Natural killer cell (primary cell): ENCODE results near the gene ILKAP. TPM values are rescaled to one million over a fixed set of nuclear protein-coding genes. Genes with fewer than 3 reads are reported as not detected.

Experiments
- ATAC-seq, 3 donors: fragments of 150-1000 bp in 2 of 3; fragments of 200-7000 bp in 1 of 3; cut with Tn5 transposase; 1 replicate in 1 of 3; 2 replicates in 2 of 3; pipeline ENCODE4 v1.10.0; 2021; ENCODE audit warnings: mild to moderate bottlenecking in 2 of 3, moderate library complexity in 2 of 3
- DNase-seq, 2 donors: peaks; one replicate each; pipeline versions ENCODE4 v3.0.0 to v3.0.0-alpha.2; 2013 to 2021; ENCODE audit warnings: mixed read lengths in 1 of 2
- H3K27ac ChIP-seq: one replicate; pipeline ENCODE4 v1.5.1; 2013; ENCODE audit warnings: mild to moderate bottlenecking, low read length
- H3K27me3 ChIP-seq: one replicate; pipeline ENCODE4 v1.6.1; 2013; ENCODE audit warnings: low read length; ENCODE audit not compliant: control insufficient read depth, insufficient read depth
- H3K36me3 ChIP-seq: one replicate; pipeline ENCODE4 v1.6.1; 2013; ENCODE audit warnings: low read length; ENCODE audit not compliant: control insufficient read depth, insufficient read depth
- H3K4me1 ChIP-seq: one replicate; pipeline ENCODE4 v1.6.1; 2013; ENCODE audit warnings: low read length; ENCODE audit not compliant: control insufficient read depth, insufficient read depth
- H3K4me3 ChIP-seq: one replicate; pipeline ENCODE4 v1.5.1; 2013; ENCODE audit warnings: low read length
- H3K9me3 ChIP-seq: one replicate; pipeline ENCODE4 v1.6.1; 2013; ENCODE audit warnings: low read length; ENCODE audit not compliant: control insufficient read depth, insufficient read depth
- H3K27ac Mint-ChIP-seq, 2 donors: one replicate each; pipeline ENCODE4 v1.8.0; 2022; ENCODE audit warnings: mild to moderate bottlenecking in 2 of 2, mixed read lengths in 2 of 2, moderate library complexity in 1 of 2
- H3K27me3 Mint-ChIP-seq, 2 donors: one replicate each; pipeline ENCODE4 v1.8.0; 2022; ENCODE audit warnings: low read depth in 2 of 2, mixed read lengths in 2 of 2
- H3K36me3 Mint-ChIP-seq: one replicate; pipeline ENCODE4 v1.8.0; 2022; ENCODE audit warnings: mixed read lengths
- H3K4me1 Mint-ChIP-seq, 2 donors: one replicate each; pipeline ENCODE4 v1.8.0; 2022; ENCODE audit warnings: mixed read lengths in 2 of 2
- H3K4me3 Mint-ChIP-seq: one replicate; pipeline ENCODE4 v1.8.0; 2022; ENCODE audit warnings: mild to moderate bottlenecking, moderate library complexity, mixed read lengths
- H3K9me3 Mint-ChIP-seq, 2 donors: one replicate each; pipeline ENCODE4 v1.8.0; 2022; ENCODE audit warnings: mixed read lengths in 2 of 2
- WGBS: methylation state at CpG from one replicate; pipeline ENCODE4 v1.1.7; 2013; ENCODE audit warnings: missing lambda C conversion rate; ENCODE audit not compliant: insufficient coverage; 5-methylcytosine and 5-hydroxymethylcytosine counted together
- intact Hi-C: fragments of 100-400 bp; cut with micrococcal nuclease; formaldehyde crosslinking; loops from one replicate; pipeline ENCODE4 v1.14.2; 2022
- total RNA-seq, 4 donors: library from RNA; stranded (reverse); fragments of 120-200 nt in 1 of 4; gene quantifications; one replicate each; pipeline versions ENCODE4 v1.2.3 to v1.2.4, GENCODE V29; 2013 to 2022
- TF ChIP-seq, protein P1 (sequence below): fragments of 200-600 bp; IDR thresholded peaks from one replicate; pipeline ENCODE4 v1.8.0; 2022; ENCODE audit warnings: antibody characterized with exemption

Gene ILKAP
- total RNA-seq, 3 donors from 2014 or later (not counting 1 experiment from before 2014, with no cell fraction given) = 146 to 200 (median 183) TPM

- Histone ChIP-seq H3K9me3 (no peaks in the 10 kb centered on the region), H3K27me3 (no peaks in the 10 kb centered on the region), H3K36me3 (peaks cover 15% of the 10 kb centered on the region), H3K27ac (no peak overlapping the region), H3K4me1 (no peaks in the 10 kb centered on the region), H3K4me3 (no peak overlapping the region)
- Mint-ChIP-seq H3K36me3 (peaks cover 7% of the 10 kb centered on the region), H3K4me1 (no peaks in the 10 kb centered on the region), H3K4me3 (no peak overlapping the region), H3K27me3 (no peaks in the 10 kb centered on the region), H3K27ac (no peak overlapping the region), H3K9me3 (no peaks in the 10 kb centered on the region)
- TF ChIP-seq, protein P1, sequence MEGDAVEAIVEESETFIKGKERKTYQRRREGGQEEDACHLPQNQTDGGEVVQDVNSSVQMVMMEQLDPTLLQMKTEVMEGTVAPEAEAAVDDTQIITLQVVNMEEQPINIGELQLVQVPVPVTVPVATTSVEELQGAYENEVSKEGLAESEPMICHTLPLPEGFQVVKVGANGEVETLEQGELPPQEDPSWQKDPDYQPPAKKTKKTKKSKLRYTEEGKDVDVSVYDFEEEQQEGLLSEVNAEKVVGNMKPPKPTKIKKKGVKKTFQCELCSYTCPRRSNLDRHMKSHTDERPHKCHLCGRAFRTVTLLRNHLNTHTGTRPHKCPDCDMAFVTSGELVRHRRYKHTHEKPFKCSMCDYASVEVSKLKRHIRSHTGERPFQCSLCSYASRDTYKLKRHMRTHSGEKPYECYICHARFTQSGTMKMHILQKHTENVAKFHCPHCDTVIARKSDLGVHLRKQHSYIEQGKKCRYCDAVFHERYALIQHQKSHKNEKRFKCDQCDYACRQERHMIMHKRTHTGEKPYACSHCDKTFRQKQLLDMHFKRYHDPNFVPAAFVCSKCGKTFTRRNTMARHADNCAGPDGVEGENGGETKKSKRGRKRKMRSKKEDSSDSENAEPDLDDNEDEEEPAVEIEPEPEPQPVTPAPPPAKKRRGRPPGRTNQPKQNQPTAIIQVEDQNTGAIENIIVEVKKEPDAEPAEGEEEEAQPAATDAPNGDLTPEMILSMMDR = no peak
- intact Hi-C loops = no loop called here
- no peak for ATAC-seq
- WGBS = 94% methylated on average over 13 of the region's 13 CpGs
- DNase-seq = no peak
Observed at GRCh38 chr2:238247002-238247822, 43.7 kb upstream of the ILKAP start.

- DNase-seq = no peak
- ATAC-seq = no peak
- TF ChIP-seq, protein P1 = no peak
- peaks cover 13% of the 10 kb centered on the region for H3K4me1 ChIP-seq
- peaks cover 7% of the 10 kb centered on the region for H3K27me3 ChIP-seq
- WGBS = 96% methylated on average over 4 of the region's 5 CpGs
- no peak overlapping the region for H3K27ac ChIP-seq
- no peaks in the 10 kb centered on the region for H3K9me3 Mint-ChIP-seq
- H3K27me3 Mint-ChIP-seq = peaks cover 0 to 2% of the 10 kb centered on the region in 2 donors
- H3K4me3 Mint-ChIP-seq = no peak overlapping the region
- peaks cover 0 to 16% of the 10 kb centered on the region in 2 donors for H3K4me1 Mint-ChIP-seq
- H3K4me3 ChIP-seq = no peak overlapping the region
- intact Hi-C loops = loop anchor here (5.0 kb wide), 2 partner anchors 43 to 62 kb away; partner anchors contain the start of gene PER2
- peaks cover 6% of the 10 kb centered on the region for H3K36me3 ChIP-seq
- H3K36me3 Mint-ChIP-seq = peaks cover 7% of the 10 kb centered on the region
- H3K27ac Mint-ChIP-seq = no peak overlapping the region
- H3K9me3 ChIP-seq = no peaks in the 10 kb centered on the region
Observed at GRCh38 chr2:238244151-238244550, 40.7 kb upstream of the ILKAP start.

GRCh38 chr2:238243496-238244076 lies 40.1 kb upstream of the ILKAP start:
- H3K36me3 ChIP-seq = peaks cover 6% of the 10 kb centered on the region
- intact Hi-C loops = loop anchor here (5.0 kb wide), 2 partner anchors 44 to 61 kb away; partner anchors contain the start of gene PER2

More at GRCh38 chr2:238243496-238244076, 40.1 kb upstream of the ILKAP start:
- ATAC-seq = no peak
- H3K27me3 Mint-ChIP-seq = peaks cover 0 to 2% of the 10 kb centered on the region in 2 donors
- Histone ChIP-seq H3K27ac (no peak overlapping the region), H3K27me3 (peaks cover 11% of the 10 kb centered on the region), H3K9me3 (peaks cover 4% of the 10 kb centered on the region), H3K4me1 (peaks cover 18% of the 10 kb centered on the region), H3K4me3 (no peak overlapping the region)
- H3K27ac Mint-ChIP-seq = no peak overlapping the region
- DNase-seq = no peak
- TF ChIP-seq, protein P1 = no peak
- no peaks in the 10 kb centered on the region for H3K9me3 Mint-ChIP-seq
- WGBS = 97% methylated on average over 10 of the region's 10 CpGs
- peaks cover 7% of the 10 kb centered on the region for H3K36me3 Mint-ChIP-seq
- H3K4me1 Mint-ChIP-seq = peaks cover 0 to 16% of the 10 kb centered on the region in 2 donors
- no peak overlapping the region for H3K4me3 Mint-ChIP-seq
